H9 (cell line): ENCODE results near the gene HMGXB4. TPM values are rescaled to one million over a fixed set of nuclear protein-coding genes. Genes with fewer than 3 reads are reported as not detected.
A peak's percentile ranks its signal among the peaks of the same experiment; 100 is the strongest.

Experiments
- DNase-seq: peaks from one replicate; pipeline ENCODE4 v3.0.0-alpha.2; 2017
- H2AFZ ChIP-seq: one replicate; pipeline ENCODE4 v1.6.1; 2013; ENCODE audit warnings: mild to moderate bottlenecking, low read length, control low read depth, moderate library complexity
- H2AK5ac ChIP-seq: 2 replicates; pipeline ENCODE4 v1.6.1; 2013; ENCODE audit warnings: low read length, control low read depth, mixed read lengths; ENCODE audit not compliant: insufficient read length
- H2BK120ac ChIP-seq: one replicate; pipeline ENCODE4 v1.6.1; 2013; ENCODE audit warnings: low read depth, mild to moderate bottlenecking, low read length, control low read depth, inconsistent platforms; ENCODE audit not compliant: poor library complexity, severe bottlenecking
- H2BK12ac ChIP-seq: 2 replicates; pipeline ENCODE4 v1.6.1; 2013; ENCODE audit warnings: low read length, control low read depth, mixed read lengths, low read depth; ENCODE audit not compliant: insufficient read length
- H2BK15ac ChIP-seq: 2 replicates; pipeline ENCODE4 v1.6.1; 2013; ENCODE audit warnings: low read depth, low read length, control low read depth
- H2BK20ac ChIP-seq: one replicate; pipeline ENCODE4 v1.6.1; 2013; ENCODE audit warnings: low read depth, mild to moderate bottlenecking, low read length, control low read depth, inconsistent platforms; ENCODE audit not compliant: poor library complexity, severe bottlenecking
- H2BK5ac ChIP-seq: 2 replicates; pipeline ENCODE4 v1.6.1; 2013; ENCODE audit warnings: low read length, control low read depth, mixed read lengths; ENCODE audit not compliant: insufficient read length
- H3K14ac ChIP-seq: 2 replicates; pipeline ENCODE4 v1.6.1; 2013; ENCODE audit warnings: low read length, control low read depth; ENCODE audit not compliant: insufficient read depth
- H3K18ac ChIP-seq: 2 replicates; pipeline ENCODE4 v1.6.1; 2013; ENCODE audit warnings: low read depth, mild to moderate bottlenecking, mixed read lengths, low read length, control low read depth; ENCODE audit not compliant: insufficient read length
- H3K23ac ChIP-seq: 2 replicates; pipeline ENCODE4 v1.6.1; 2013; ENCODE audit warnings: low read length, control low read depth, mixed read lengths, low read depth; ENCODE audit not compliant: insufficient read length
- H3K23me2 ChIP-seq: 2 replicates; pipeline ENCODE4 v1.6.1; 2013; ENCODE audit warnings: low read depth, mild to moderate bottlenecking, mixed read lengths, low read length, control low read depth; ENCODE audit not compliant: insufficient read length, poor library complexity, severe bottlenecking
- H3K27ac ChIP-seq: 2 replicates; pipeline ENCODE4 v1.5.1; 2013; ENCODE audit warnings: low read length, control low read depth, mixed read lengths, low read depth; ENCODE audit not compliant: insufficient read length
- H3K27me3 ChIP-seq: 2 replicates; pipeline ENCODE4 v1.6.1; 2013; ENCODE audit warnings: low read length, control low read depth, inconsistent platforms; ENCODE audit not compliant: insufficient read depth
- H3K4ac ChIP-seq: 2 replicates; pipeline ENCODE4 v1.6.1; 2013; ENCODE audit warnings: low read depth, mild to moderate bottlenecking, control low read depth, inconsistent platforms, low read length, moderate library complexity
- H3K4me1 ChIP-seq: 2 replicates; pipeline ENCODE4 v1.6.1; 2013; ENCODE audit warnings: low read length, control low read depth, inconsistent platforms; ENCODE audit not compliant: insufficient read depth
- H3K4me2 ChIP-seq: 2 replicates; pipeline ENCODE4 v1.6.1; 2013; ENCODE audit warnings: low read length, control low read depth, mixed read lengths; ENCODE audit not compliant: insufficient read length, insufficient read depth
- H3K56ac ChIP-seq: 2 replicates; pipeline ENCODE4 v1.6.1; 2013; ENCODE audit warnings: low read depth, mild to moderate bottlenecking, mixed read lengths, low read length, control low read depth; ENCODE audit not compliant: insufficient read length
- H3K79me1 ChIP-seq: 2 replicates; pipeline ENCODE4 v1.6.1; 2013; ENCODE audit warnings: low read depth, mild to moderate bottlenecking, moderate library complexity, low read length, control low read depth, inconsistent platforms; ENCODE audit not compliant: insufficient read depth, poor library complexity, severe bottlenecking
- H3K79me2 ChIP-seq: 2 replicates; pipeline ENCODE4 v1.6.1; 2013; ENCODE audit warnings: low read length, control low read depth, inconsistent platforms; ENCODE audit not compliant: insufficient read depth
- H3K9ac ChIP-seq: 2 replicates; pipeline ENCODE4 v1.6.1; 2013; ENCODE audit warnings: low read length, control low read depth, mixed read lengths; ENCODE audit not compliant: insufficient read length; ENCODE audit errors: extremely low read depth
- H3K9me3 ChIP-seq: one replicate; pipeline ENCODE4 v1.6.1; 2013; ENCODE audit warnings: low read depth, low read length, inconsistent platforms; ENCODE audit not compliant: control insufficient read depth
- H3T11ph ChIP-seq: one replicate; pipeline ENCODE4 v1.6.1; 2013; ENCODE audit warnings: mild to moderate bottlenecking, low read length, control low read depth, inconsistent platforms
- H4K20me1 ChIP-seq: one replicate; pipeline ENCODE4 v1.6.1; 2013; ENCODE audit not compliant: control insufficient read depth, insufficient read length, insufficient read depth
- H4K5ac ChIP-seq: 2 replicates; pipeline ENCODE4 v1.6.1; 2013; ENCODE audit warnings: low read depth, mild to moderate bottlenecking, mixed read lengths, low read length, control low read depth; ENCODE audit not compliant: insufficient read length
- H4K8ac ChIP-seq: replicated peaks from 2 replicates; pipeline ENCODE4 v1.6.1; 2013; ENCODE audit warnings: low read length, control low read depth, mixed read lengths, low read depth; ENCODE audit not compliant: insufficient read length
- H4K91ac ChIP-seq: 2 replicates; pipeline ENCODE4 v1.6.1; 2013; ENCODE audit warnings: low read depth, mild to moderate bottlenecking, moderate library complexity, mixed read lengths, low read length, control low read depth; ENCODE audit not compliant: insufficient read length
- H3K27ac Mint-ChIP-seq, 3 experiments: 2 replicates in 2 of 3; 3 replicates in 1 of 3; pipeline ENCODE4 v1.8.0; 2020 to 2021; ENCODE audit warnings: mixed read lengths in 3 of 3, mild to moderate bottlenecking in 1 of 3, moderate library complexity in 1 of 3
- H3K27me3 Mint-ChIP-seq: 2 replicates; pipeline ENCODE4 v1.8.0; 2021; ENCODE audit warnings: low read depth, mild to moderate bottlenecking, moderate library complexity, mixed read lengths
- H3K36me3 Mint-ChIP-seq, 3 experiments: 2 replicates in 2 of 3; 3 replicates in 1 of 3; pipeline ENCODE4 v1.8.0; 2020 to 2021; ENCODE audit warnings: low read depth in 3 of 3, mixed read lengths in 3 of 3; ENCODE audit not compliant: insufficient read depth in 1 of 3
- H3K4me1 Mint-ChIP-seq, 2 experiments: 2 replicates each; pipeline ENCODE4 v1.8.0; 2020; ENCODE audit warnings: mixed read lengths in 2 of 2
- H3K4me3 Mint-ChIP-seq, 2 experiments: 2 replicates in 1 of 2; 3 replicates in 1 of 2; pipeline ENCODE4 v1.8.0; 2020 to 2021; ENCODE audit warnings: mild to moderate bottlenecking in 2 of 2, mixed read lengths in 2 of 2, moderate library complexity in 1 of 2
- H3K9me3 Mint-ChIP-seq, 2 experiments: 2 replicates in 1 of 2; 3 replicates in 1 of 2; pipeline ENCODE4 v1.8.0; 2020; ENCODE audit warnings: mild to moderate bottlenecking in 2 of 2, mixed read lengths in 2 of 2, moderate library complexity in 1 of 2
- WGBS: extraction: QIAGEN DNeasy Blood & Tissue Kit; methylation state at CpG from one replicate; pipeline ENCODE4 v1.1.7; 2013; ENCODE audit warnings: missing lambda C conversion rate, low lambda C conversion rate, mixed read lengths; ENCODE audit not compliant: insufficient read length; ENCODE audit errors: extremely low coverage; 5-methylcytosine and 5-hydroxymethylcytosine counted together
- total RNA-seq: library from RNA; stranded (reverse); gene quantifications from 2 replicates; pipeline ENCODE4 v1.2.1, GENCODE V29; 2021
- TF ChIP-seq, protein P1 (sequence below): fragments of 200-600 bp; sonication (generic); conservative IDR thresholded peaks from 3 replicates; pipeline ENCODE4 v1.8.0; 2021; ENCODE audit warnings: antibody characterized with exemption, mild to moderate bottlenecking

Gene HMGXB4
- total RNA-seq, 1 experiment from 2014 or later = 33.5 TPM

DNA sequence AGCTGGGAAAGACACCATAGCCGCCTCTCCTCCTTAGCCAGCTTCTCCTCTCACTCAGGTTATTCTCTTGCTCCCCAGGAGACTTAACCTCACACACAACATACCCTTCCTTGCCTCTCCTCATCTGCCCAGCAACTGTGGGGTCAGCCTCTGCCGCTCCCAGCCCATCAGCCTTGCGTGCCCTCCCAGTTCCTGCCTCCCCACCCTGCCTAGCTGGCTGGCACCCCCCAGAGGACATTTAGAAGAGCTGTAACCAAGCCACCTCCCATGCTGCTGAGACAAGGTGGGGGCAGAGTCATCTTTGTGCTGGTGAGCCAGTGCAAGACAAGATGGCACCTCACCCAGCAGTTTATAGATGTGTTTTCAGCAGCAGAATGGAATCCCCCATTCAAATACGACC is 80.6 kb downstream of the HMGXB4 start:
- H3K4me3 Mint-ChIP-seq = no peak overlapping the region
- no peaks in the 10 kb centered on the region for H3K27me3 ChIP-seq
- H3K79me2 ChIP-seq = no peaks in the 10 kb centered on the region; the same call in 1 of the 2 replicates
- no peak overlapping the region for H3K23ac ChIP-seq
- H3K27ac ChIP-seq = no peak overlapping the region
- H2BK12ac ChIP-seq = no peak overlapping the region
- no peak overlapping the region for H2AK5ac ChIP-seq
- H4K91ac ChIP-seq = no peak overlapping the region
- H3K9ac ChIP-seq = no peak overlapping the region
- H4K8ac ChIP-seq = no peak overlapping the region
- no peak overlapping the region for H2AFZ ChIP-seq
- no peaks in the 10 kb centered on the region for H3K27me3 Mint-ChIP-seq
- TF ChIP-seq, protein P1, sequence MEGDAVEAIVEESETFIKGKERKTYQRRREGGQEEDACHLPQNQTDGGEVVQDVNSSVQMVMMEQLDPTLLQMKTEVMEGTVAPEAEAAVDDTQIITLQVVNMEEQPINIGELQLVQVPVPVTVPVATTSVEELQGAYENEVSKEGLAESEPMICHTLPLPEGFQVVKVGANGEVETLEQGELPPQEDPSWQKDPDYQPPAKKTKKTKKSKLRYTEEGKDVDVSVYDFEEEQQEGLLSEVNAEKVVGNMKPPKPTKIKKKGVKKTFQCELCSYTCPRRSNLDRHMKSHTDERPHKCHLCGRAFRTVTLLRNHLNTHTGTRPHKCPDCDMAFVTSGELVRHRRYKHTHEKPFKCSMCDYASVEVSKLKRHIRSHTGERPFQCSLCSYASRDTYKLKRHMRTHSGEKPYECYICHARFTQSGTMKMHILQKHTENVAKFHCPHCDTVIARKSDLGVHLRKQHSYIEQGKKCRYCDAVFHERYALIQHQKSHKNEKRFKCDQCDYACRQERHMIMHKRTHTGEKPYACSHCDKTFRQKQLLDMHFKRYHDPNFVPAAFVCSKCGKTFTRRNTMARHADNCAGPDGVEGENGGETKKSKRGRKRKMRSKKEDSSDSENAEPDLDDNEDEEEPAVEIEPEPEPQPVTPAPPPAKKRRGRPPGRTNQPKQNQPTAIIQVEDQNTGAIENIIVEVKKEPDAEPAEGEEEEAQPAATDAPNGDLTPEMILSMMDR = peak; percentile 31; the same call in 1 of the 3 replicates
- WGBS = no CpG with 5 or more reads among the region's 4 CpGs
- H4K20me1 ChIP-seq = no peaks in the 10 kb centered on the region
- no peaks in the 10 kb centered on the region for H3K79me1 ChIP-seq
- H3K4me1 ChIP-seq = no peaks in the 10 kb centered on the region
- no peak overlapping the region for H3K18ac ChIP-seq
- H3K4me2 ChIP-seq = no peak overlapping the region
- peak; percentile 48 for DNase-seq
- no peak overlapping the region for H2BK5ac ChIP-seq
- H3K27ac Mint-ChIP-seq = peak overlapping the region in 2 of 3 experiments; percentile 56 to 79; a peak in 5 of 7 replicates
- H3K36me3 Mint-ChIP-seq = peaks cover 12 to 29% (median 27%) of the 10 kb centered on the region in 3 experiments; a peak in 6 of 7 replicates
- H3K23me2 ChIP-seq = no peaks in the 10 kb centered on the region
- no peak overlapping the region for H3K4ac ChIP-seq
- no peak overlapping the region for H2BK120ac ChIP-seq
- no peak overlapping the region for H3K56ac ChIP-seq
- H3T11ph ChIP-seq = no peak overlapping the region
- no peaks in the 10 kb centered on the region for H3K9me3 Mint-ChIP-seq
- H3K9me3 ChIP-seq = no peaks in the 10 kb centered on the region
- H2BK20ac ChIP-seq = no peak overlapping the region
- H3K14ac ChIP-seq = no peak overlapping the region
- peaks cover 9 to 10% of the 10 kb centered on the region in 2 experiments for H3K4me1 Mint-ChIP-seq
- no peak overlapping the region for H2BK15ac ChIP-seq
- H4K5ac ChIP-seq = no peak overlapping the region
